ENCODE measurements around the gene RBM4B.

RBM4B gene

DNA sequence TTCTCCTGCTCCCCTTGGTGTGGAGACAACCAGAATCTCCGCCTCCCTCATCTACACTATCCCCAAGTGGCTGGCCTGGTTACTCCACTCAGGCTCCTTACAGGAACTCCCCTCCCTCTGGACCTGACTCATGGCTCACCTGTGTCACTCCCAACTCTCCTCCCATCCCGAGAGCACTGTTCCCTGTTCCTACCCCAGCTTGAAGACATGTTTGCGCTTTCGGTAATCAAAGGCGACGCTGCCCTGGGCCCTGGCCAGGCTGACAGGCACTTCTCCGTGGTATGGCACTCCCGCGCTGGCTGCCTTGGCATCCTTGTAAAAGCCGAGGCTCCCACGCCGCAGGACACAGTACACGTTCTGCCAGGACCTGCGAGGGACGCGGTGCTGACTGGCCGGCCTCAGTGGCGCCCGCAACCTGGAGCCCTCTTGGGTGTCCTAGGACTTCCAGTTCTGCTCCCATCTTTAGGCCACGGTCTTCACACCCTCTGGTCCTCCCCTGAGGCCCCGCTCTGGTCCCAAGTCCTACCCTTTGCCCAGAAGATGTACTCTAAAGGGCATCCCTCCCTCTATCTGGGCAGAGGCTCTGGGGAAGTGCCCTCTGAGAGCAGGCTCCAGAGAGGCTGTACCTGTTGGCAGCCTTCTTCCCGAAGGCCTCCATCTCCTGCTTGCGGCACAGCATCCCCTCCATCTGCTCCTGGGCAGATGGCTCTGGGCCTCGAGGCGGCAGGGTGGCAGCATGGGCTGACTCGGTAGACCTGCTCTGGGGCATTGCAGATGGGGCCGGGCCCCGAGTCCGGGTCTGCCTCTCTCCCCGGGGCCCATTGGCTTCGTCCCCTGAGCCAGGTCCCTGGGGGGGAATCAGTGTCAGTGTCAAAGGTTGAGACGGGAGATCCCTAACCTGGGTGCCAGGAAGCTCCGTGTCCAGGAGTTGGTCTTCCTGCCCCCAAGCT, 9.4 kb upstream of the RBM4B start:
- no peak for DNase-seq

DNA sequence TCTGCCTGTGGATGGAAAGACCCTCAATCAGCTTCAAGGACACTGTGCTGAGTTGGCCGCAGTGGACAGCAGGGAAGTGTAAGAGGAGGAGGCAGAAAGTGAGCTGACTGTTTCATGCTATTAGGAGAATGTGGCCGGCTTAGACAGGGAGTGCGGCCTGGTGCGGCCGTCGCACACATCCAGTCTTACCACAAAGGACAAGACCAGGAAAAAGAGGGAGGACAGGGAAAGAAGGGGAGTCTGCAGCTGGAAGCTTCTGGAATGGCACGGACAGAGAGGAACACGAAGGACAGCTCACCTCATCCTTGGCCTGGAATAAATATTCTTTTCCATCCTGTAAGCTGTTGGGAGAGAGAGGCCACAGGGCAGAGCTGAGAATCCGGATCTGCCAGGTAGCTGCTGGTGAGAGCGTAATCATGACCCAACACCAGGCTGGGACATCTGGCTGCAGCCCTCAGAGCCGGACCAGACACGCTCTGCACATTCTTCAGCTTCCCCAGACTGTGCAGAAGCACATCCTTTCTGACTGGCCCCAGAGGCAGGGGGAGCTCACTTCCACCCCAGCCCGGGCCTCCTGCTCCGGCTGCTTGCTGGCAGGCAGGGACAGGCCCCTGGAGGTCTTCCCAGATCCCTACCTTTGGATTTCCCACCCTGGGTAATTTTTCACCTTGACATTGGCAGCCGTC, 8.6 kb upstream of the RBM4B start:
- no peak for DNase-seq

GRCh38 chr11:66685276-66686099, 7.8 kb upstream of the RBM4B start:
- DNase-seq, result peak; percentile 18

DNA sequence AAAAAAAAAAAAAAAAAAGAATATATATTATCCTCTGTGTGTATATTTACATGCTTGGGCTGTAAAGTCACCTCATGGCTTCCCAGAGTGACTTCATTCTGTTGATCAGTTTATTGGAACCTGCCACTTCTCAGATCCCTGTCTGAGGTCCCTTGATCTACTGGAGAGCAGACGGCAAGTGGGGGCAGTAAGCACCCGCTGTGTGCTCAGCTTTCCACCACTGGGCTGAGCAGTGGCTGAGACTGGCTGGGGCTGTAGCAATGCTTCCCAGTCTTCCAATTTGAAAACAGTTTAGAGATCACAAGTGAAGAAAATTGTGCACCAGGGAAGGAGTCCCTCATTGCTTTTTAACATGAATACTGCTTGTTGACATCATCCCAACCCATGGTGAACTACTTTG, 6.9 kb upstream of the RBM4B start:
- DNase-seq, result no peak

DNA sequence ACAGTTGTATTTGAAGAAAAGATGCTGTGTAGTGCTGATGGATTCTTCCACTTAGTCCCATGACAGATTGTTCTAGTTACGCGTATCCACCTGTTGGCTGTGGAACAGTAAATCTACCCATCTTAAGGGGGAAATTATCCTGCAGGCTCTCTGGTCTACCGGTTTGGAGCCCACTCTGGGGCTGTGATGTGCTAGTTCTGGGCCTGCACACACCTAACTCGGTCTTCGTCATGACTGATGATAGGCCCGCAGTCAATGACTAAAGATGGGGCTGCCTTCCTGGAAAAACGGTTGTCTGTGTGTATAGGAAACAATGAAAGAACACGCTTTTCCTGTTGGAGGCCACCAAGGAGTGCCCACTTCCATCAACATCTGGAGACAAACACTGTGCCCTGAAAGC, 6.2 kb upstream of the RBM4B start:
- DNase-seq, result no peak

- DNase-seq, result no peak
Measured at GRCh38 chr11:66680966-66681645, 3.4 kb upstream of the RBM4B start.

DNA sequence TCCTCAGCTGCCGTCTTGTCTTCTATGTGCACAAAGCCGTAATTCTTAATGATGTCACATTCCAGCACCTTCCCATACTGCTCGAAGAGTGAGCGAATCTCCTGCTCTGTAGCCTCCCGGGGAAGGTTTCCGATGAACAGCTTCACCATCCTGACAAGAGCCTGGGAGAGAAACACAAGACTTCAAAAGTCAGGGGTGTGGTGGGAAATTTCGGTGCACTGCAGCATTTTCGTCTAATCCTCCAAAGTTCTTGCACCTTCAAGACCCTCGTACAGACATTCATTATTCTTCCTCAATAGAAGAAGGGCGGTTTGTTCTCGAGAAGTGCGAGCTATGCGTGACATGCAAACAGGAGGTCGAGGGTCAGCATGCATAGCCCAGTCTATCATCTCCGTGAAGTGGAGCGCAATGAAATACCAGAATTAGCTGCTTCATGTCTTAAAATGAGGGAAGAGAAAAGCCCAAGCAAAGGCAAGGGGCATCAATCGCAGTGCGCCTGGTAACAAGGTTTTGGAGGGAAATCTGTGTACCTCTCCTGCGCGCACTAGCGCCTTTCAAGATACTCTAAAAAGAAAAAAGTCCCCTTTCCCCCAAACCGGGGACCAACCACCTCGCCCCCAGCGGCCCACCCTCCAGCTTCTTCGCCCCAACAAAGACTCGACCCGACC, 622 bp downstream of the RBM4B start:
- DNase-seq, result no peak

- DNase-seq, result no peak
Measured at GRCh38 chr11:66676282-66676919, 1.3 kb downstream of the RBM4B start.

- peak; percentile 54 for DNase-seq
Measured at GRCh38 chr11:66674964-66675602, 2.6 kb downstream of the RBM4B start.

- DNase-seq, result no peak
Measured at GRCh38 chr11:66670816-66671215, 6.9 kb downstream of the RBM4B start.

DNA sequence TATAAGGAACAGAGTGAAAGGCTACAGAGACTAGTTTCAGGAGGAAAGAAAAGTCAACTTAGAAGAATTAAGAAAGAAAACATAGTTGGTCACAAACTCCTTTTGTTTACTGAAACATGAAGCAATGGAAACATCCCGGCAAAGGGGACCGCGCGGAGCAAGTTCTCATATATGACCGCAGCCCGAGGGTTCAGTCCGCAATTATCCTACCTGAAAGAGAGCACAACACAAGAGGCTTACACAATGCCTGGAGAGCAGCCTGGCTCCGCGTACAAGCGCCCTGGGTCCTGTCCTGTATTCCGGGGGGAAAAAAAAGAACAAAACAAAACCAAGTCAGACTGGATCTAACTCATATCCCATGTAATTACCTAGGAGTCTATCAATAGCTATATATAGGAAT, 12.3 kb downstream of the RBM4B start:
- no peak for DNase-seq

DNA sequence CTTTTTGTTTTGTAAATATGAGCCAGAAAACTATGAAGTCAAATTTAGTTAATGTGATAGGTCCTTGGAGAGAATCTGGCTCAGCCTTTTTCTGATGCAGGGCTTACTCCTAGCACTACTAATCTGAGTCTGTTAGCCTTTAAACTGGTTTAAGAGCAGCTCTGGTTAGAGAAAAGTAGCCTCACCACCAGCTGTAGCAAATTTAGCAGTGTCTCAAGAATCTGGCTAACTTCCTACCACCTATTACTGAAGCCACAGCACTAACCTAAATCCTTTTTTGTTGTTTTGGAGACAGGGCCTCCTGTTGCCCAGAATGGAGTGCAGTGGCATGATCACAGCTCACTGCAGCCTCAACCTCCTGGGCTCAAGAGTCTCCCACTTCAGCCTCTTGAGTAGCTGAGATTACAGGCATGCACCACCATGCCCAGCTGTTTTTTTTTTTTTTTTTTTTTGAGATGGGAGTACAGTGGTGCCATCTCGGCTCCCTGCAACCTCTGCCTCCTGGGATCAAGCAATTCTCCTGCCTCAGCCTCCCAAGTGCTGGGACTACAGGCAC, 13.9 kb downstream of the RBM4B start:
- DNase-seq, result no peak

DNA sequence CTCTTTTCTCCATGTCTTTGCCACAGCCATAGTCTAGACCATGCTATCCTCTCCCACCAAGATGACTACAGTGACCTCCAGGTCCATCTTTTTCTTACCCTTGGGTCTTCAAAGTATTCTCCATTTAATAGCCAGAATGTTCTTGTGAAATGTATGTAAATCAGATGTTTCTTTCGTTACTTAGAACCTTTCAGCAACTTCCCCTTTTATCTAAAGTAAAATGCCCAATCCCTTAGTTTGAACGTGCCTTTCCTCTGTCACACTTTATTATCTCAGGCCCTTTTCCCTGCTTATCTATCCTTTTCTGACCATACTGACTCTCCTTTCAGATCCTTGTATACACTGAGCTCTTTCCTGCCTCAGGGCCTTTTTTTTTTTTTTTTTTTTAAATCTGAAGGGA, 17.9 kb downstream of the RBM4B start:
- no peak for DNase-seq

- no peak for DNase-seq
Measured at GRCh38 chr11:66653123-66653522, 24.6 kb downstream of the RBM4B start.

DNA sequence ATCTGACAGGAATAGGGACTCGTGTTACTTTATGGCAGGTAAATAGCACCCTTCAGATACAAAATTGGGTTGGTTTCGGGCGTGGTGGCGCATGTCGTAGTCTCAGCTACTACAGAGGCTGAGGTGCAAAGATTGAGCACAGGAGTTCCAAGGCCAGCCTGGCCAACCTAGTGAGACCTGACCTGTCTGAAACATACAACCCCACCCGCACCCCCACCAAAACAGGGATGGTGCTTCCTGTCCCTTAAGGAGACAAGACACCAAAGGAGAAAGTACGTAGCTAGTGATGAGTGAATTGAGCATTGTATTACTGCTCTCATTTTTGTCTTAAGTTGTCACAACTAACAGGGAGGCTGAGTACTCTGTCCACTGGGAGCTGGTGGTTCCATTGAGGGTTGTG, 25.0 kb downstream of the RBM4B start:
- DNase-seq, result no peak

GRCh38 chr11:66651016-66651415, 26.7 kb downstream of the RBM4B start:
- DNase-seq, result no peak

- DNase-seq, result no peak
Measured at GRCh38 chr11:66649903-66650302, 27.8 kb downstream of the RBM4B start.

- no peak for DNase-seq
Measured at GRCh38 chr11:66646828-66647227, 30.9 kb downstream of the RBM4B start.

- DNase-seq, result no peak
Measured at GRCh38 chr11:66643745-66644437, 33.8 kb downstream of the RBM4B start.

DNA sequence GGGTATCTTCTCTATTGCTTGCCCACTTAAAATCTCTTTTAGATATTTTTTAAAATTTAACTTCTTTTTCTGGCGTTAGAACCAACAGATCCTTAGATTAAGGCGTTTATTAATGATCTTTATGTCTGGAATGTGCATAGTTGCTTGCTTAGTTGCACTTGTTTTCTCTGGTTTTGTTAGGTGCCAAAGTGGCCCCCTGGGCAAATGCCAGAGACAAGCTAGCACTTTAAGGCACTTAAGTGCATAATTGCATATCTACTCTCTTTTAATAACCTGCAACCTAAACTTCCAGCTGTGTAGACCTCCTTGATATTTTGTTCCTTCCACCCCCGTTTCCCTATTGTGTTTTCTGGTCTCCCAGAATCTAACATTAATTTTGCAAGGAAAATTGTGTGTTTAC, 35.9 kb downstream of the RBM4B start:
- no peak for DNase-seq
